Small intestine (tissue), 7 donors: ENCODE data around the gene ACKR3. TPM values are rescaled to one million over a fixed set of nuclear protein-coding genes. Genes with fewer than 3 reads are reported as not detected.

Experiments used
- DNase-seq, 2 donors: peaks; one replicate each; pipeline versions ENCODE4 v3.0.0 to v3.0.0-alpha.2; 2013
- FAIRE-seq: peaks from 2 replicates; lab custom pipeline; 2012; peaks lifted over from hg19 to GRCh38; lab: Jason Lieb, UNC
- H3K27ac ChIP-seq, 3 donors: one replicate each; pipeline ENCODE4 v1.5.1; 2013; ENCODE audit warnings: low read length in 2 of 3, mild to moderate bottlenecking in 2 of 3, control low read depth in 1 of 3, inconsistent platforms in 1 of 3, low read depth in 1 of 3, moderate library complexity in 1 of 3
- H3K27me3 ChIP-seq, 3 donors: one replicate each; pipeline ENCODE4 v1.6.1; 2013; ENCODE audit warnings: low read length in 3 of 3, inconsistent platforms in 1 of 3; ENCODE audit not compliant: control insufficient read depth in 3 of 3, insufficient read depth in 3 of 3
- H3K36me3 ChIP-seq, 3 donors: one replicate each; pipeline ENCODE4 v1.6.1; 2013; ENCODE audit warnings: low read length in 3 of 3, inconsistent platforms in 1 of 3, low read depth in 1 of 3, mild to moderate bottlenecking in 1 of 3, moderate library complexity in 1 of 3; ENCODE audit not compliant: control insufficient read depth in 3 of 3, insufficient read depth in 2 of 3
- H3K4me1 ChIP-seq, 3 donors: one replicate each; pipeline ENCODE4 v1.6.1; 2013; ENCODE audit warnings: low read length in 2 of 3, inconsistent platforms in 1 of 3, low read depth in 1 of 3, mild to moderate bottlenecking in 1 of 3, moderate library complexity in 1 of 3; ENCODE audit not compliant: control insufficient read depth in 3 of 3, insufficient read depth in 2 of 3
- H3K4me3 ChIP-seq, 3 donors: one replicate each; pipeline ENCODE4 v1.5.1; 2013; ENCODE audit warnings: low read length in 3 of 3, control low read depth in 1 of 3, inconsistent platforms in 1 of 3, low read depth in 1 of 3, mild to moderate bottlenecking in 1 of 3, moderate library complexity in 1 of 3
- H3K9me3 ChIP-seq, 2 donors: one replicate each; pipeline ENCODE4 v1.6.1; 2013; ENCODE audit warnings: low read depth in 1 of 2, low read length in 1 of 2; ENCODE audit not compliant: control insufficient read depth in 2 of 2, insufficient read depth in 1 of 2
- WGBS, 3 donors: extraction: QIAGEN DNeasy Blood & Tissue Kit; methylation state at CpG; one replicate each; pipeline ENCODE4 v1.1.7; 2013; 5-methylcytosine and 5-hydroxymethylcytosine counted together
- polyA plus RNA-seq, 4 donors: library from polyadenylated mRNA; stranded (reverse) in 3 of 4; unstranded in 1 of 4; fragments of 200-250 nt in 3 of 4; fragments of 120-200 nt in 1 of 4; gene quantifications; one replicate each; pipeline versions ENCODE4 v1.2.1 to v1.2.3, GENCODE V29; 2013
- donor health status: healthy with polysubstance abuse.
- donor health status: control.
- donor health status: control.
- donor health status: Bipolar disorder and iron deficiency.
- donor health status: healthy.

The ACKR3 gene
- polyA plus RNA-seq, 4 donors: 3.8 to 101 (median 24.3) TPM

GRCh38 chr2:236545248-236545658 is 24.4 kb upstream of the ACKR3 start:
- 84 to 92% (median 89%) methylated on average over 11 of the region's 11 CpGs for whole genome bisulfite sequencing, 3 donors
- Histone ChIP-seq H3K9me3 (no peaks in the 10 kb centered on the region), H3K27ac (no peak overlapping the region), H3K4me1 (peaks cover 0 to 4% (median 0%) of the 10 kb centered on the region in 3 donors), H3K4me3 (no peak overlapping the region), H3K36me3 (no peaks in the 10 kb centered on the region), H3K27me3 (no peaks in the 10 kb centered on the region)
- DNase-seq: no peak
- no peak for FAIRE-seq

GRCh38 chr2:236545814-236546480 is 23.7 kb upstream of the ACKR3 start:
- Histone ChIP-seq H3K27ac (peak overlapping the region in 2 of 3 donors; percentile 66 to 67), H3K4me3 (no peak overlapping the region), H3K9me3 (no peaks in the 10 kb centered on the region), H3K36me3 (no peaks in the 10 kb centered on the region), H3K27me3 (no peaks in the 10 kb centered on the region), H3K4me1 (peaks cover 0 to 11% (median 0%) of the 10 kb centered on the region in 3 donors)
- FAIRE-seq (no peak), DNase-seq (peak in 1 of 2 donors; percentile 31)
- whole genome bisulfite sequencing, 3 donors: 53 to 80% (median 53%) methylated on average over 13 of the region's 13 CpGs

- no peak overlapping the region for H3K4me3 ChIP-seq
- FAIRE-seq: no peak
- no peaks in the 10 kb centered on the region for H3K9me3 ChIP-seq
- peak overlapping the region in 1 of 3 donors; percentile 67 for H3K27ac ChIP-seq
- 66 to 81% (median 67%) methylated on average over 7 of the region's 7 CpGs for WGBS, 3 donors
- no peaks in the 10 kb centered on the region for H3K27me3 ChIP-seq
- peak in 1 of 2 donors; percentile 33 for DNase-seq
- H3K4me1 ChIP-seq: peaks cover 0 to 17% (median 0%) of the 10 kb centered on the region in 3 donors
- no peaks in the 10 kb centered on the region for H3K36me3 ChIP-seq
Observed at GRCh38 chr2:236546561-236547002, 23.0 kb upstream of the ACKR3 start.

GRCh38 chr2:236547725-236548124 is 21.9 kb upstream of the ACKR3 start:
- WGBS, 3 donors: 83 to 100% (median 96%) methylated on average over 1 of the region's 1 CpG
- H3K27me3 ChIP-seq: no peaks in the 10 kb centered on the region
- peaks cover 0 to 23% (median 2%) of the 10 kb centered on the region in 3 donors for H3K4me1 ChIP-seq
- FAIRE-seq (no peak), DNase-seq (no peak)
- no peaks in the 10 kb centered on the region for H3K9me3 ChIP-seq
- H3K36me3 ChIP-seq: no peaks in the 10 kb centered on the region
- H3K27ac ChIP-seq: no peak overlapping the region
- H3K4me3 ChIP-seq: no peak overlapping the region

- peaks cover 0 to 29% (median 2%) of the 10 kb centered on the region in 3 donors for H3K4me1 ChIP-seq
- no peak overlapping the region for H3K4me3 ChIP-seq
- H3K27me3 ChIP-seq: no peaks in the 10 kb centered on the region
- DNase-seq (no peak), FAIRE-seq (no peak)
- H3K36me3 ChIP-seq: no peaks in the 10 kb centered on the region
- peaks cover 0 to under 1% of the 10 kb centered on the region in 2 donors for H3K9me3 ChIP-seq
- H3K27ac ChIP-seq: no peak overlapping the region
- WGBS, 3 donors: 51 to 62% (median 60%) methylated on average over 5 of the region's 5 CpGs
Observed at GRCh38 chr2:236548179-236548921, 21.3 kb upstream of the ACKR3 start.

- 82 to 94% (median 86%) methylated on average over 4 of the region's 4 CpGs for WGBS, 3 donors
- DNase-seq (no peak), FAIRE-seq (no peak)
- Histone ChIP-seq H3K36me3 (no peaks in the 10 kb centered on the region), H3K9me3 (peaks cover 0 to 3% of the 10 kb centered on the region in 2 donors), H3K4me1 (peaks cover 0 to 29% (median 2%) of the 10 kb centered on the region in 3 donors), H3K27ac (no peak overlapping the region), H3K4me3 (no peak overlapping the region), H3K27me3 (no peaks in the 10 kb centered on the region)
Observed at GRCh38 chr2:236549165-236549564, 20.5 kb upstream of the ACKR3 start.

- FAIRE-seq: no peak
- WGBS, 3 donors: 48 to 67% (median 58%) methylated on average over 8 of the region's 8 CpGs
Observed at GRCh38 chr2:236550290-236550689, 19.3 kb upstream of the ACKR3 start.

GRCh38 chr2:236550701-236551465 is 18.7 kb upstream of the ACKR3 start:
- FAIRE-seq (no peak), DNase-seq (peak in 1 of 2 donors; percentile 74)
- no peaks in the 10 kb centered on the region for H3K27me3 ChIP-seq
- peak overlapping the region in 1 of 3 donors; percentile 75 for H3K27ac ChIP-seq
- H3K4me1 ChIP-seq: peaks cover 0 to 29% (median 2%) of the 10 kb centered on the region in 3 donors
- H3K36me3 ChIP-seq: no peaks in the 10 kb centered on the region
- 46 to 67% (median 59%) methylated on average over 13 of the region's 13 CpGs for WGBS, 3 donors
- peaks cover 0 to 9% of the 10 kb centered on the region in 2 donors for H3K9me3 ChIP-seq
- no peak overlapping the region for H3K4me3 ChIP-seq

More at GRCh38 chr2:236550290-236550689, 19.3 kb upstream of the ACKR3 start:
- peak in 1 of 2 donors; percentile 74 for DNase-seq
- Histone ChIP-seq H3K9me3 (peaks cover 0 to 9% of the 10 kb centered on the region in 2 donors), H3K27ac (peak overlapping the region in 1 of 3 donors; percentile 75), H3K4me1 (peaks cover 0 to 29% (median 2%) of the 10 kb centered on the region in 3 donors), H3K27me3 (no peaks in the 10 kb centered on the region), H3K4me3 (no peak overlapping the region), H3K36me3 (no peaks in the 10 kb centered on the region)
